Gastroesophageal sphincter (tissue), 3 donors: ENCODE measurements around the gene FBLL1.

Source experiments
- CTCF ChIP-seq, 4 experiments: fragments of 200-600 bp in 2 of 4; fragments of 450-650 bp in 2 of 4; sonication (generic) in 1 of 4; IDR thresholded peaks; one replicate each; pipeline ENCODE4 v1.5.1; 2017 to 2019; ENCODE audit warnings: antibody characterized with exemption in 4 of 4, mild to moderate bottlenecking in 2 of 4, moderate library complexity in 2 of 4
- EP300 ChIP-seq: sonication (generic); formaldehyde crosslinking; IDR thresholded peaks from one replicate; pipeline ENCODE4 v1.6.1; 2017; ENCODE audit warnings: antibody characterized with exemption, mild to moderate bottlenecking
- POLR2A ChIP-seq, 2 donors: fragments of 450-650 bp; IDR thresholded peaks; one replicate each; pipeline ENCODE4 v1.6.1; 2017; ENCODE audit warnings: antibody characterized with exemption in 2 of 2, mild to moderate bottlenecking in 2 of 2, moderate library complexity in 1 of 2
- POLR2AphosphoS5 ChIP-seq: sonication (generic); formaldehyde crosslinking; IDR thresholded peaks from one replicate; pipeline ENCODE4 v1.6.1; 2017; ENCODE audit warnings: antibody characterized with exemption

GRCh38 chr5:168570490-168571328 is 41.6 kb downstream of the FBLL1 start:
- TF ChIP-seq CTCF (IDR thresholded peaks at IDR 0.05) (no peak), POLR2A (IDR thresholded peaks at IDR 0.05) (no peak), EP300 (no peak), POLR2AphosphoS5 (no peak)
